Choroid plexus epithelial cell (primary cell): Measurements from ENCODE around the gene NCS1.

Experiments used
- DNase-seq: peaks from one replicate; pipeline ENCODE4 v3.0.0-alpha.2; 2010; ENCODE audit warnings: low read depth
- H3K4me3 ChIP-seq: 2 replicates; pipeline ENCODE4 v1.5.1; 2011; ENCODE audit warnings: low read depth, mild to moderate bottlenecking, control low read depth, low read length, moderate library complexity
- CTCF ChIP-seq: conservative IDR thresholded peaks from 2 replicates; pipeline ENCODE4 v1.5.1; 2011; ENCODE audit warnings: low read depth, mild to moderate bottlenecking, control low read depth, inconsistent platforms, low read length, moderate library complexity

The NCS1 gene

DNA sequence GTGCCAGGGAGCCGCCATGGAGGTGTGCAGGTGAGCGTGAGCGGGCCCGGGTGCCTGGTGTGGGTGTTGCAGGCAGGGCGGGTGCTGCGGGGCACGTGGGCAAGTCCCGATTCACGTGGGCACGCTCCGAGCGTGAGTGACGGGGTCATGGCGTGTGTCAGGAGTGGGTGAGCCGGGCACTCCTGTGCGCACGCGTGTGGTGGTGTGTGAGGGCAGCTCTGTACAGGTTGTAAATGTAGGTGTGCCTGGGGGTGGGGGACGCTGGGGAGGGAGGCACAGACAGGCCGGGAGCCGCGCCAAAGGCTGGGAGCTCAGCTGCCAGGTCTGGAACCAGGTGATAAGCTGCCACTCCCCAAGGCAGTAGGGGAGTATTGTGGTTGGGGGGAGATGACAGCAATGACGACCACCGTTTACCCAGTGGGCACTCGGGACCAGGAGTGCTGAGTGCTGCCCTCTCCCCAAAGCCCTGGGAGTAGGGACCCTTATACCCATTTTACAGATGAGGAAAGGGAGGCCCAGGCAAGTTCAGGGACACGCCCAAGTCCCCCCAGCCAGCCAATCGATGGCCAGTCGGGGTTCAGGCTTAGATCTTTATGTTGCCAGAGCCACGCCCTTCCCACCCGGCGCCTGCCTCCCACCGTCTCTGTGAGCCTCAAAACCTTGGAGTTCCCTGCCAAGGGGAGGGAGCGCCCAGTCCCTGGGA, 9.6 kb downstream of the NCS1 start:
- DNase-seq, result no peak
- TF ChIP-seq CTCF, result no peak
- no peak overlapping the region for H3K4me3 ChIP-seq

GRCh38 chr9:130182381-130182909, 10.2 kb downstream of the NCS1 start:
- DNase-seq, result no peak
- no peak for TF ChIP-seq CTCF
- no peak overlapping the region for H3K4me3 ChIP-seq

- TF ChIP-seq CTCF, result no peak
- no peak overlapping the region for H3K4me3 ChIP-seq
- DNase-seq, result peak; percentile 71
Measured at GRCh38 chr9:130183133-130183762, 11.0 kb downstream of the NCS1 start.

DNA sequence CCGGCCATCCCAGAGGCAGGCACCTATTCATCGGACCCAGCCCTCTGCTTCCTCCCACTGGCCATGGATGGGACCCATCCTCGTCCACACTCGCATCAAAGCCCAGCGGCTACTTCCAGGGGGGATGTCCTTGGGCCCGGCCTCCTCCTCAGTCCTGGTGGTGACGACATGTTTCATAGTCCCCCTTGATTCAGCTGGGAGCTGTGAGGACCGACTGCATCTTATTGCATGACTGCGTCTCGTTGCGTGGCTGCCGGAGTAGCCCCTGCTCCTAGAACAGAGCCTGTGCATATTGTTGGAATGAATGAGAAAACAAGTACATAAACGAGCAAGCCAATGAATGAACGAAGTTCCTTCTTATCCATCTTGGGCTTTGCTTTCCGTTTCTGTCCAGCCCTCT, 12.8 kb downstream of the NCS1 start:
- no peak overlapping the region for H3K4me3 ChIP-seq
- no peak for DNase-seq
- no peak for TF ChIP-seq CTCF

DNA sequence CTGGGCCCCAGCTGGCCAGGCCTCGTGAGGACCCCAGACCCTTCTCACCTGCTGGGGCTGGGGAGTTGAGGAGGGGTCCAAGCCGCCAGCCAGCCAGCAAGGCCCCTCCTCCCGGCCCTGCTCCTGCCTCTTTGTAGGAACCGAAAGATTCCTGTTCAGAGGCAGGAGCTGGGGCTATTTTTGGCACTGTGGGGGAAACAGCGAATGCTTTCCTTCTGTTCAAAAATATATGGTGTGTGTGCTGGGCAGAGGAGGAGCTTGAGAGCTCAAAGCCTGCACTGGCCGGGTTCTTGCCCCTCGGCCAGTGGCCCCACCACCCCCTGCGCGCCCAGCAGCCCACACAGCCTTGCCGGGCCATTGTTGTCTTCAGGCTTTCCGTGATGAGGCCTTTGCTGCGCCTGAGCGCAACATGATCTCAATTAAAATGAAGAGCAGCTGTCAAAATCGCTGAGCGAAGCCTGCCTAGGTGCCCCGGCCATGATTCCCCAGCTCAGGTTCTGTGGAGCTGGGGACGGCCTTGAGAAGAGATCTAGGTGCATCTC, 13.4 kb downstream of the NCS1 start:
- no peak overlapping the region for H3K4me3 ChIP-seq
- DNase-seq, result peak; percentile 30
- TF ChIP-seq CTCF, result no peak

DNA sequence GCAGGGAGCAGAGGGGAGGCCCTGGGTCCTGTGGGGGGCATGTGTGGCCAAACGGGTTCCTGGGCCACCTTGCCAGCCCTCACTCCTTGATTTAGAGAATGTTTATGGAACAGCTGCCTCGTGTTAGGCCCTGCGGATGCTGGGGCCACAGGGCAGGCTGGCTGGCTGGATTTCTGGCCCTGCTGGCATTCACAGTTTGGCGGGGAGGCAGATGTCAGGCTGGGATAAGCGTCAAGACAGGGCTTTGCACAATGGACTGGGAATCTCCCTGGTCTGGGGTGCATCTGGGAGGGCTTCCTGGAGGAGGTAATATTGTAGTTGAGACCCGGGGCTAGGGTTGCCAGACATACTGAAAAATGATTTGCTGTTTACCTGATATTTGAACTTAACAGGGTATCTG, 13.8 kb downstream of the NCS1 start:
- no peak for TF ChIP-seq CTCF
- no peak for DNase-seq
- no peak overlapping the region for H3K4me3 ChIP-seq
